Measurements from ENCODE around the gene NEDD4L.

- TF ChIP-seq CTCF (conservative IDR thresholded peaks at IDR 0.05; ENCODE audit: low read length) (no peak), EZH2phosphoT487 (IDR thresholded peaks at IDR 0.05; ENCODE audit: borderline replicate concordance, low read depth, low read length) (no peak)
Measured at GRCh38 chr18:58095655-58096054, 51.6 kb downstream of the NEDD4L start.

All from OCI-LY7 (cell line).